Ishikawa (cell line): ENCODE measurements around the gene R3HDM1.

Source experiments
- CEBPB ChIP-seq: IDR thresholded peaks from 2 replicates; pipeline ENCODE4 v1.6.1; 2012
- CREB1 ChIP-seq: IDR thresholded peaks from 2 replicates; pipeline ENCODE4 v1.6.1; 2012; ENCODE audit warnings: low read depth
- EGR1 ChIP-seq: IDR thresholded peaks from 2 replicates; pipeline ENCODE4 v1.6.1; 2012
- EP300 ChIP-seq: IDR thresholded peaks from 2 replicates; pipeline ENCODE4 v1.6.1; 2012; ENCODE audit warnings: borderline replicate concordance
- FOXM1 ChIP-seq: IDR thresholded peaks from 2 replicates; pipeline ENCODE4 v1.6.1; 2012; ENCODE audit warnings: low read depth, borderline replicate concordance
- MAX ChIP-seq: IDR thresholded peaks from 2 replicates; pipeline ENCODE4 v1.6.1; 2012
- NFIC ChIP-seq: IDR thresholded peaks from 2 replicates; pipeline ENCODE4 v1.6.1; 2012
- RAD21 ChIP-seq: IDR thresholded peaks from 2 replicates; pipeline ENCODE4 v1.6.1; 2012; ENCODE audit warnings: low read depth
- TAF1 ChIP-seq: IDR thresholded peaks from 2 replicates; pipeline ENCODE4 v1.6.1; 2012; ENCODE audit warnings: low read depth, mild to moderate bottlenecking
- TCF12 ChIP-seq: IDR thresholded peaks from 2 replicates; pipeline ENCODE4 v1.6.1; 2012; ENCODE audit warnings: low read depth
- TEAD4 ChIP-seq: IDR thresholded peaks from 2 replicates; pipeline ENCODE4 v1.6.1; 2012
- YY1 ChIP-seq: IDR thresholded peaks from 2 replicates; pipeline ENCODE4 v1.6.1; 2012; ENCODE audit warnings: low read depth
- ZBTB7A ChIP-seq: IDR thresholded peaks from 2 replicates; pipeline ENCODE4 v1.6.1; 2012; ENCODE audit warnings: low read depth
- TF ChIP-seq, protein P1 (sequence below): IDR thresholded peaks from 2 replicates; pipeline ENCODE4 v1.6.1; 2012; ENCODE audit warnings: low read depth, mild to moderate bottlenecking
- TF ChIP-seq, protein P2 (sequence below): IDR thresholded peaks from 2 replicates; pipeline ENCODE4 v1.6.1; 2012

The R3HDM1 gene

DNA sequence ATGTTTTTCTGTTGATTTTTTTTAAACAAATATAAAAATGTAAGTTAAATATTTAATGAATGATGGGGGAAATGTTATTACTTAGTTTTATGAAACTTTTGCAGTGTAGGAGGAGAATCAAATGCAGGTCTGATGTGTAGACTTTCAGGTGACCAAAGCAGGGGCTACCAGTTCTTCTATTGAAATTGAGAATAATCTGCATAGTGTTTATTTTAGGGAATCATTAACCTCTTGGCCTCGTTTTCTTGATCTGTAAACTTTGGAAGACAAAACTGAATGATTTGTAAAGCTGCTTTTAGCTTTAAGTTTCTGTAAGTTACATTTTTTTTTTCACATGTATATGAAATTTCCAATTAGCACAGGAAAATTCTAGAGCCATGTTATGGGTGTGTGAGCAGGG is 99.2 kb downstream of the R3HDM1 start:
- TF ChIP-seq, protein P1, sequence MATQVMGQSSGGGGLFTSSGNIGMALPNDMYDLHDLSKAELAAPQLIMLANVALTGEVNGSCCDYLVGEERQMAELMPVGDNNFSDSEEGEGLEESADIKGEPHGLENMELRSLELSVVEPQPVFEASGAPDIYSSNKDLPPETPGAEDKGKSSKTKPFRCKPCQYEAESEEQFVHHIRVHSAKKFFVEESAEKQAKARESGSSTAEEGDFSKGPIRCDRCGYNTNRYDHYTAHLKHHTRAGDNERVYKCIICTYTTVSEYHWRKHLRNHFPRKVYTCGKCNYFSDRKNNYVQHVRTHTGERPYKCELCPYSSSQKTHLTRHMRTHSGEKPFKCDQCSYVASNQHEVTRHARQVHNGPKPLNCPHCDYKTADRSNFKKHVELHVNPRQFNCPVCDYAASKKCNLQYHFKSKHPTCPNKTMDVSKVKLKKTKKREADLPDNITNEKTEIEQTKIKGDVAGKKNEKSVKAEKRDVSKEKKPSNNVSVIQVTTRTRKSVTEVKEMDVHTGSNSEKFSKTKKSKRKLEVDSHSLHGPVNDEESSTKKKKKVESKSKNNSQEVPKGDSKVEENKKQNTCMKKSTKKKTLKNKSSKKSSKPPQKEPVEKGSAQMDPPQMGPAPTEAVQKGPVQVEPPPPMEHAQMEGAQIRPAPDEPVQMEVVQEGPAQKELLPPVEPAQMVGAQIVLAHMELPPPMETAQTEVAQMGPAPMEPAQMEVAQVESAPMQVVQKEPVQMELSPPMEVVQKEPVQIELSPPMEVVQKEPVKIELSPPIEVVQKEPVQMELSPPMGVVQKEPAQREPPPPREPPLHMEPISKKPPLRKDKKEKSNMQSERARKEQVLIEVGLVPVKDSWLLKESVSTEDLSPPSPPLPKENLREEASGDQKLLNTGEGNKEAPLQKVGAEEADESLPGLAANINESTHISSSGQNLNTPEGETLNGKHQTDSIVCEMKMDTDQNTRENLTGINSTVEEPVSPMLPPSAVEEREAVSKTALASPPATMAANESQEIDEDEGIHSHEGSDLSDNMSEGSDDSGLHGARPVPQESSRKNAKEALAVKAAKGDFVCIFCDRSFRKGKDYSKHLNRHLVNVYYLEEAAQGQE = no peak
- TF ChIP-seq TAF1 = no peak
- TF ChIP-seq TCF12 = no peak
- TF ChIP-seq NFIC = no peak
- no peak for TF ChIP-seq YY1
- TF ChIP-seq EP300 = no peak
- no peak for TF ChIP-seq CEBPB
- TF ChIP-seq, protein P2, sequence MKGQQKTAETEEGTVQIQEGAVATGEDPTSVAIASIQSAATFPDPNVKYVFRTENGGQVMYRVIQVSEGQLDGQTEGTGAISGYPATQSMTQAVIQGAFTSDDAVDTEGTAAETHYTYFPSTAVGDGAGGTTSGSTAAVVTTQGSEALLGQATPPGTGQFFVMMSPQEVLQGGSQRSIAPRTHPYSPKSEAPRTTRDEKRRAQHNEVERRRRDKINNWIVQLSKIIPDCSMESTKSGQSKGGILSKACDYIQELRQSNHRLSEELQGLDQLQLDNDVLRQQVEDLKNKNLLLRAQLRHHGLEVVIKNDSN = no peak
- no peak for TF ChIP-seq MAX
- TF ChIP-seq CREB1 = no peak
- no peak for TF ChIP-seq EGR1
- TF ChIP-seq ZBTB7A = no peak
- no peak for TF ChIP-seq FOXM1
- no peak for TF ChIP-seq TEAD4

DNA sequence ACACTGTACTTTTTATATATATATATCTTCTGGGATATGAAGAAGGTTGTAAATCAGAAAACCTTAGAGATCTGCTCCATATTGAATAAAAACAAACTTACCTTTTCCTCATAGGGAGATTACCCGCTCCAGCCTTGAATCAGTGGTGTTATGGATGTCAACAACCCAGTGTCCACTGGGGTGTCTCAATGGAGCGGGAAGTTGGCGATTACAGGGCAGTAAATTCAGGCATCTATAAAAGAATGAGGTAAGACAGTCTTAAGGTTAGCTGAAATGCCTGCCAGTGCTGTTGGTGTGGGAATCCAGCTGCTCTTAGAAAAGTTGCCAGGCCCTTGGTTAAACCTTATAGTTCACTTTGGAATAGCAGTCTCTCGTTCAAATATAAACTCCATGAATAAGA is 102.3 kb downstream of the R3HDM1 start:
- TF ChIP-seq, protein P1 = no peak
- TF ChIP-seq MAX = no peak
- no peak for TF ChIP-seq TCF12
- TF ChIP-seq, protein P2 = no peak
- TF ChIP-seq FOXM1 = no peak
- TF ChIP-seq CREB1 = no peak
- TF ChIP-seq TAF1 = no peak
- no peak for TF ChIP-seq RAD21
- TF ChIP-seq NFIC = no peak
- no peak for TF ChIP-seq EGR1
- no peak for TF ChIP-seq EP300
- no peak for TF ChIP-seq ZBTB7A
- no peak for TF ChIP-seq YY1

GRCh38 chr2:135635212-135635835 is 104.0 kb downstream of the R3HDM1 start:
- TF ChIP-seq RAD21 (no peak), TAF1 (no peak), NFIC (no peak), ZBTB7A (no peak), CEBPB (no peak), MAX (no peak), TCF12 (no peak), CREB1 (no peak), EGR1 (no peak), EP300 (no peak), TEAD4 (no peak), FOXM1 (no peak), YY1 (no peak)
- TF ChIP-seq, protein P2 = no peak
- TF ChIP-seq, protein P1 = no peak

GRCh38 chr2:135636982-135637381 is 105.7 kb downstream of the R3HDM1 start:
- TF ChIP-seq EP300 = no peak
- no peak for TF ChIP-seq TEAD4
- no peak for TF ChIP-seq EGR1
- no peak for TF ChIP-seq MAX
- TF ChIP-seq TAF1 = no peak
- TF ChIP-seq, protein P1 = no peak
- no peak for TF ChIP-seq FOXM1
- no peak for TF ChIP-seq RAD21
- TF ChIP-seq ZBTB7A = no peak
- no peak for TF ChIP-seq TCF12
- TF ChIP-seq CREB1 = no peak
- TF ChIP-seq, protein P2 = no peak
- TF ChIP-seq YY1 = no peak
